KMS-11 (cell line): ENCODE measurements around the gene MTNR1A.

ENCODE experiments used
- H2AFZ ChIP-seq: fragments of 200-600 bp; sonication (generic); 2 replicates; pipeline ENCODE4 v1.6.1; 2016; ENCODE audit warnings: antibody characterized with exemption, mixed run types, low read depth
- H3K27ac ChIP-seq: fragments of 200-600 bp; sonication (generic); 2 replicates; pipeline ENCODE4 v1.6.1; 2016; ENCODE audit warnings: mild to moderate bottlenecking, mixed run types
- H3K27me3 ChIP-seq: fragments of 200-600 bp; sonication (generic); 2 replicates; pipeline ENCODE4 v1.6.1; 2017; ENCODE audit warnings: mild to moderate bottlenecking, low read depth, mixed run types, moderate library complexity; ENCODE audit not compliant: insufficient read depth
- H3K36me3 ChIP-seq: fragments of 200-600 bp; sonication (generic); 2 replicates; pipeline ENCODE4 v1.6.1; 2017; ENCODE audit warnings: mild to moderate bottlenecking, mixed run types; ENCODE audit not compliant: insufficient read depth
- H3K4me1 ChIP-seq: fragments of 200-600 bp; sonication (generic); 2 replicates; pipeline ENCODE4 v1.6.1; 2016; ENCODE audit warnings: mild to moderate bottlenecking, low read depth, mixed run types; ENCODE audit not compliant: poor library complexity, severe bottlenecking
- H3K4me2 ChIP-seq: fragments of 200-600 bp; sonication (generic); 2 replicates; pipeline ENCODE4 v1.7.0; 2016; ENCODE audit warnings: mild to moderate bottlenecking, mixed run types
- H3K4me3 ChIP-seq: fragments of 200-600 bp; sonication (generic); IDR thresholded peaks from 2 replicates; pipeline ENCODE4 v1.6.1; 2017; ENCODE audit warnings: low read depth, low read length, mixed read lengths; ENCODE audit not compliant: insufficient read depth
- H3K79me2 ChIP-seq: fragments of 200-600 bp; sonication (generic); 2 replicates; pipeline ENCODE4 v1.6.1; 2016; ENCODE audit warnings: low read depth, mixed run types; ENCODE audit not compliant: insufficient read depth
- H3K9ac ChIP-seq: fragments of 200-600 bp; sonication (generic); 2 replicates; pipeline ENCODE4 v1.6.1; 2016; ENCODE audit warnings: mild to moderate bottlenecking, mixed run types
- H4K20me1 ChIP-seq: fragments of 200-600 bp; sonication (generic); 2 replicates; pipeline ENCODE4 v1.6.1; 2016; ENCODE audit warnings: mild to moderate bottlenecking, mixed run types; ENCODE audit not compliant: insufficient read depth
- CTCF ChIP-seq: fragments of 200-600 bp; sonication (generic); conservative IDR thresholded peaks from 2 replicates; pipeline ENCODE4 v1.6.1; 2017; ENCODE audit warnings: low read depth, mild to moderate bottlenecking, antibody characterized with exemption, low read length, moderate library complexity, mixed read lengths

Gene MTNR1A

GRCh38 chr4:186592966-186593586, 37.7 kb upstream of the MTNR1A start:
- Histone ChIP-seq H3K4me3 (no peak overlapping the region), H2AFZ (no peak overlapping the region), H4K20me1 (no peaks in the 10 kb centered on the region), H3K4me2 (no peak overlapping the region), H3K27me3 (no peaks in the 10 kb centered on the region), H3K27ac (no peak overlapping the region), H3K4me1 (no peaks in the 10 kb centered on the region), H3K9ac (no peak overlapping the region), H3K79me2 (no peaks in the 10 kb centered on the region), H3K36me3 (no peaks in the 10 kb centered on the region)
- no peak for TF ChIP-seq CTCF

GRCh38 chr4:186592445-186592844, 37.1 kb upstream of the MTNR1A start:
- no peak for TF ChIP-seq CTCF
- Histone ChIP-seq H3K79me2 (no peaks in the 10 kb centered on the region), H2AFZ (no peak overlapping the region), H4K20me1 (no peaks in the 10 kb centered on the region), H3K4me1 (no peaks in the 10 kb centered on the region), H3K4me2 (no peak overlapping the region), H3K36me3 (no peaks in the 10 kb centered on the region), H3K27me3 (no peaks in the 10 kb centered on the region), H3K4me3 (no peak overlapping the region), H3K9ac (no peak overlapping the region), H3K27ac (no peak overlapping the region)

GRCh38 chr4:186591651-186592050, 36.3 kb upstream of the MTNR1A start:
- Histone ChIP-seq H4K20me1 (no peaks in the 10 kb centered on the region), H3K4me3 (no peak overlapping the region), H2AFZ (no peak overlapping the region), H3K9ac (no peak overlapping the region), H3K27ac (no peak overlapping the region), H3K79me2 (no peaks in the 10 kb centered on the region), H3K4me2 (no peak overlapping the region), H3K36me3 (no peaks in the 10 kb centered on the region), H3K4me1 (no peaks in the 10 kb centered on the region), H3K27me3 (no peaks in the 10 kb centered on the region)
- TF ChIP-seq CTCF, result no peak

- H3K27me3 ChIP-seq, result no peaks in the 10 kb centered on the region
- no peak overlapping the region for H3K4me2 ChIP-seq
- no peak overlapping the region for H3K27ac ChIP-seq
- H2AFZ ChIP-seq, result no peak overlapping the region
- H4K20me1 ChIP-seq, result no peaks in the 10 kb centered on the region
- no peak overlapping the region for H3K4me3 ChIP-seq
- no peaks in the 10 kb centered on the region for H3K36me3 ChIP-seq
- TF ChIP-seq CTCF, result no peak
- H3K4me1 ChIP-seq, result no peaks in the 10 kb centered on the region
- H3K79me2 ChIP-seq, result no peaks in the 10 kb centered on the region
- H3K9ac ChIP-seq, result no peak overlapping the region
Measured at GRCh38 chr4:186588503-186588902, 33.1 kb upstream of the MTNR1A start.
